Medulla oblongata (tissue), 1 donor: Measurements from ENCODE around the gene PRKCQ.
A peak's percentile ranks its signal among the peaks of the same experiment; 100 is the strongest.

ENCODE experiments used
- DNase-seq: peaks from one replicate; pipeline ENCODE4 v3.0.0-alpha.2; 2015; ENCODE audit errors: extremely low spot score

Gene PRKCQ

DNA sequence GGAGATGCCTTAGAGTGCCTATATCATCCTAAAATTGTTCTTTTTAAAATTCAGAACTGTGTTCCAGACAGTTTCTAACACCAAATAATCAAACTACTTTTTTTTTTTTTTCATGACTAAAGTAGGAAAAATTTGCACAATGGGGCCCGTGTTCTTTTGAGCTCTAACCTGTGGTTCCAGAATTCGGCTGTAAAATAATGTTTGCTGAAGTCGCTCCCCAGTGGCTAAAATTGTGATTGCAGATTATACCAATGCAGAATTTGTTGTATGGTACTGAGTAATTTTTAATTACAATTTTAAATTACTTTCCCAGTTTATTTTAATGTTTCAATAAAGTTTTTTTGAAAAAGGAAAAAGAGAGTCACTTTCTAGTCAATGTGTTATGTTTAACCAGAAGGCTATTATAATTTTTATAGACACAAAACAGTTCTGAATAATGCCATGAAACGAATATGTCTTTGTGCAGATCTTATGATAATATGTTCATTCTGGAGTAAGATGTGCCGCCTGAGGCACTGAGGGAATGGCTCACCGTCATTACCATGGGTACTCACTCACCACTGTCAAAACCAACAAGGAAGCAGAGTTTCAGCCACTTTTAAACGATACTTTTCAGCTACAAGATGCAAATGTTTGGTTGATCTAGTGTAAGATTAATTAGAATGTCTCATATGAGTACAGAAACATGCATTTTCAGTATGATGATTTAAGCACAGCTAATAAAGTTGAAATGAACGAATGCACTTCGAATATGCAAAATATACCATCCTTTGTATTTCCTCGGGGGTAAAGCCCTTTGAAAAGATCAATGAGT is 173.6 kb downstream of the PRKCQ start:
- peak; percentile 60 for DNase-seq

GRCh38 chr10:6405713-6406112 is 174.4 kb downstream of the PRKCQ start:
- DNase-seq, result no peak

DNA sequence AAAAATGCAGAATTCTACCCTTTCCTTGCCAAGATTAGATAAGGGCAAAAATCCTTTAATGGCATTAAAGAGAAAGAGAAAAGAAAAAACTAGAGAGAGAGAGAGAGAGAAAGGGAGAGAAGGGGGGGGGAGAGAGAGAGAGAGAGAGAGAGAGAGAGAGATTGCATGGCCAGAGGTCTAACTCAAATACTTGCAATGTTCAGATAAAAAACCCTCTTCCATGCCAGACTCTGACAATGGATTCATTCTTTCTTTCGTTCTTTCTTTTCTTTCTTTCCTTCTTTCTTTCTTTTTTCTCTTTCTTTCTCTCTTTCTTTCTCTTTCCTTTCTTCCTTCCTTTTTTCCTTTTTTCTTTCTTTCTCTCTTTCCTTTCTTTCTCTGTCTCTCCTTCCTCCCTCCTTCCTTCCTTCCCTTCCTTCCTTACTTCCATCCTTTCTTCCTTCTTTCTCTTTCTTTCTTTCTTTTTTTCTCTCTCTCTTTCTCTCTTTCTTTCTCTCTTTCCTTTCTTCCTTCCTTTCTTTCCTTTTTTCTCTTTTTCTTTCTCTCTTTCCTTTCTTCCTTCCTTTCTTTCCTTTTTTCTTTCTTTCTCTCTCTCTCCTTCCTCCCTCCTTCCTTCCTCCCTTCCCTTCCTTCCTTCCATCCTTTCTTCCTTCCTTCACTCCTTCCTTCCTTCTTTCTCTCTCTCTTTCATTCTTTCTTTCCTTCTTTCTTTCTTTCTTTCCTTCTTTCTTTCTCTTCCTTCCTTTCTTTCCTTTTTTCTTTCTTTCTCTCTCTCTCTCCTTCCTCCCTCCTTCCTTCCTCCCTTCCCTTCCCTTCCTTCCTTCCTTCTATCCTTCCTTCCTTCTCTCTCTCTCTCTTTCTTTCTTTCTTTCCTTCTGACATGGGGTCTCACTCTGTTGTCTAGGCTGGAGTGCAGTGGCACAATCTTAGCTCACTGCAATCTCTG is 175.7 kb downstream of the PRKCQ start:
- DNase-seq, result no peak

- no peak for DNase-seq
Observed at GRCh38 chr10:6402960-6403359, 177.1 kb downstream of the PRKCQ start.

- DNase-seq, result no peak
Observed at GRCh38 chr10:6402349-6402709, 177.7 kb downstream of the PRKCQ start.

DNA sequence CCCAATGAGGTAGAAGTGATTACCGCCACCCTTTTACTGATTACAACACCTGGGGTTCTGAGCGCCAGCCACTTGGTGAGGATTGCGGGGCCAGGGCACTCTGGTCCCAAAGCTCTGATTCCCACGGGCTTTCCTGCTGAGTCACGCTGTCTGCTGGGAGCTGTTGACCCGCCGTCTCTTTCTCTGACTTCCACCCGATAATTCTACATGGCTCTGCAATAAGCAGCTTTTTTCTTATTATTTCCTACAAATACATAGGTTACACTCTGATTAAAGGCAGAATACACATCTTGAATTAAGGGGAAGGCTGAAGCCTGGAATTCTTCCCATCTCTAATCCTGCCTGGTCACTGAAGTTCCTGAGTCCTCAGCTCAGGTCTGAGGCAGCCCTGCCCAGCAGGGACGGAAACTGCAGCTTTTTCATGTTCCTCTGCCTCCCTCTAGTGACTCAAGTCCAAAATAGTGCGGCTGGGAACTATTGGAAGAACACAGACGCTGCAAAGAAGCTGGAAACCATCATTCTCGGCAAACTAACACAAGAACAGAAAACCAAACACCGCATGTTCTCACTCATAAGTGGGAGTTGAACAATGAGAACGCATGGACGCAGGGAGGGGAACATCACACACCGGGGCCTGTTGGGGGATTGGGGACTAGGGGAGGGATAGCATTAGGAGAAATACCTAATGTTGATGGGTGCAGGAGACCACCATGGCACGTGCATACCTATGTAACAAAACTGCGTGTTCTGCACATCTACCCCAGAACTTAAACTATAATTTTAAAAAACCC is 178.3 kb downstream of the PRKCQ start:
- DNase-seq, result peak; percentile 98

DNA sequence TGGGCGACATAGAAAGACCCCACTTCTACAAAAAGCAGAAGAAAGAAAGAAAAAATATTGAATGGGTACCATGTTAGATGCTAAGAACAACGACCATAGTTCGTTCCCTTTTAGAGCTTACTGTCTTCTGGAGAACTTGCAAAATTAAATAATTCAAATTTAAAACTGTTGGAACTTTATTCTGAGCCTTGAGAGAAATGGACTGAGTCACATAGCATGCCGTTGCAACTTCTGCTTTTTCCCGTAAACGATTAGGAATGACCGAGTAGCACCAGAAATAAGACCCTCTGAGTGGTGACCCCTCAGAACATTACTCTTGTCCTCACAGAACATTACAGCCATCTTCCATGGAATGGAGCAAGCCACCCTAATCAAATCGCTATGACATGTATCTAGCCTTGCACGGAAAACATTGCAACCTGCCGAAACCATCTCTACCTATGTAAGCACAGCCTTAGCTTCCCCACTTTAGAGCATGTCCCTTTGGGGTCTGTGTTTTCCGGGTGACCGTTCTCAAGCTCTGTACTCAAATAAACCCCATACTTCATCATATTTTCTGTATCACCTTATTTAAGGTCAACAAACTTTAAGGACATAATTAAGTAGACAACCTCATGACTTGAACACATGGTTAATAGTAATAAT is 179.1 kb downstream of the PRKCQ start:
- no peak for DNase-seq

- no peak for DNase-seq
Observed at GRCh38 chr10:6400331-6400730, 179.7 kb downstream of the PRKCQ start.

DNA sequence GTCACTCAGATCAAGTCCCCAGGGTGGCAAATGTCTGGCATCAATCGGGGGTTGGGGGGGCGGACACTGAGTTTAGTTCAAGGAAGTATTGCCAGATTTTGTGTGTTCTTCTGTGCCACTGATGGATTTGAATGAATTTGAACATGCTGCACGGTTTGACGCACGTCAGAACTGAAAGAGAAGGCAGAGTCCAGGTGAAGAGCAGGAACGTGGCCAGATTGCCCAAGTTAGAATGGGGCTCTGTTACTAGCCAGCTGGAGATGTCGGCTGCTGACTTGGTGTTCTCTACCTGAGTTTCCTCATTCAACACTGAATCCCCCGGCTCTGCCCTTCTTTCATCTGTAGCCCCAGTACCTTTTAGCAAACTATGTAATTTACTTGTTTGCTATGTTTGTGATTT is 180.2 kb downstream of the PRKCQ start:
- no peak for DNase-seq

DNA sequence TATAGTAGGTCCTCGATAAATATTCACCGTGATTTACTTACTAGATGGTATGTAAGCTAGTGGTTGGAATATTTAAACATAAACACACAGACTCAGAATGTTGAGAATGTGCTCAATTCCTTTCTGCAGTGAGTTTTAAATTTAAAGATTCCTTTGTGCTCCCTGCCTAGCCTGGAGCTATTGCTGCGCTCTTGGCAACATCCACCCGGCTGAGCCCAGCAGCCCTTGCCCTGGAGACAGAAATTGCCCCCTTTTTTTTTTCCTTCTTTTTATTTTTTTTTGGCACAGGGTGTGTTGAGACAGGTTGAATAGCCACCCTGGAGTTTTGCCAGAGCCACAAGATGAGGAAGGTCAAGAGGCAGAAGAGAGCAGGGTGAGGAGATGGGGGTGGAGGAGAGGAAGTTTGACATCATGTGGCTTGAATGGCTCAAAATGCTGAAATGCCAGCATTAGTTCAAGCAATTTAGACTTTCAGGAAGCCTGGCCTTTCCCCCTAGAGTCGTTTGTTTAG is 180.8 kb downstream of the PRKCQ start:
- DNase-seq, result peak; percentile 95

DNA sequence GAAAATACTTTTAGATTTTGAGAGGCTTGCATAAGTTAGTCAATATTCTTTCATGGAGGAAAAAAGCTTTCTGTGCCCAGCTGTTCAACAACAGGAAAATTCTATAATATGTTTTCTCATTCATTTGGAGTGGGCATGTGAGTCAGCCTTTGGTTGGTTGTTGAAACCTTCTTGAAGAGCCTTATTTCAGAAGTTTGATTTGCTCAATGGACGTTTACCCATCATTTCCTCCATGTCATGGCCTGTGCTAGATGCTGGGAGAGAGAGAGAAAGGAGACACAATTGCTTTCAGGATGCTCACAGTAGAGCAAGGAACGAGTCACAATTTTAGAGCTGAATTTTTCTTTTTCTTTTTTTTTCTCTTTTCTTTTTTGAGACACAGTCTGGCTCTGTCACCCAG is 181.7 kb downstream of the PRKCQ start:
- no peak for DNase-seq

DNA sequence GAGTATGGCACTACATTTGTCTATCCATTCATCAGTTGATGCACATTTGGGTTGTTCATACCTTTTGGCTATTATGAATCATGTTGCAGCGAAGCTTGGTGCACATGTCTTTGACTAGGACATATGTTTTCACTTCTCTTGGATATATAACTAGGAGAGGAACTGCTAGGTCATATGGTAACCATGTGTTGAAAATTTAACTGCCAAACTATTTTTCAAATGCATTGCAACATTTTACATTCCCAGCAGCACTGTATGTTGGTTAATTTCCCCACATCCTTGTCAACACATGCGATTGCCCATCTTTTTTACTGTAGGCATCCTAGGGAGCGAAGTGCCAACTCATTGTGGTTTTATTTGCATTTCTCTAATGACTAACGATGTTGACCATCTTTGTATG is 183.4 kb downstream of the PRKCQ start:
- no peak for DNase-seq

- DNase-seq, result no peak
Observed at GRCh38 chr10:6396226-6396625, 183.8 kb downstream of the PRKCQ start.

GRCh38 chr10:6395606-6396005 is 184.5 kb downstream of the PRKCQ start:
- DNase-seq, result no peak

- no peak for DNase-seq
Observed at GRCh38 chr10:6394084-6394483, 186.0 kb downstream of the PRKCQ start.

DNA sequence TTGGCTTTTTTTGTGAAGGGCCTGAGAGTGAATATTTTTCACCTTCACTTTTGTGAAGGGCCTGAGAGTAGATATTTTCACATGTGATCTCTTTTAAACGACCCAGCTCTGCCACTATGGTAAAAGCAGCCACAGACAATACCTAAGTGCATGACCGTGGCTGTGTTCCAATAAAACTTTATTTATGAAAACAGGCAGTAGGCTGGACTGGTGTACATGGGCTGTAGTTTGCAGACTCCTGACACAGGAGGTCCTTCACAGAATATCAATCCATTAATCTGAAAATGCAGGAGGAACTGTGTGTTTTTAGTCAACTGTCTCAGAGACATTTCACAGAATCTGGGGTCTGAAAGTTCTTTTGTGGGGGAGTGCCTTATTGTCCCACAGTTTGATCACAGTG is 186.9 kb downstream of the PRKCQ start:
- no peak for DNase-seq

DNA sequence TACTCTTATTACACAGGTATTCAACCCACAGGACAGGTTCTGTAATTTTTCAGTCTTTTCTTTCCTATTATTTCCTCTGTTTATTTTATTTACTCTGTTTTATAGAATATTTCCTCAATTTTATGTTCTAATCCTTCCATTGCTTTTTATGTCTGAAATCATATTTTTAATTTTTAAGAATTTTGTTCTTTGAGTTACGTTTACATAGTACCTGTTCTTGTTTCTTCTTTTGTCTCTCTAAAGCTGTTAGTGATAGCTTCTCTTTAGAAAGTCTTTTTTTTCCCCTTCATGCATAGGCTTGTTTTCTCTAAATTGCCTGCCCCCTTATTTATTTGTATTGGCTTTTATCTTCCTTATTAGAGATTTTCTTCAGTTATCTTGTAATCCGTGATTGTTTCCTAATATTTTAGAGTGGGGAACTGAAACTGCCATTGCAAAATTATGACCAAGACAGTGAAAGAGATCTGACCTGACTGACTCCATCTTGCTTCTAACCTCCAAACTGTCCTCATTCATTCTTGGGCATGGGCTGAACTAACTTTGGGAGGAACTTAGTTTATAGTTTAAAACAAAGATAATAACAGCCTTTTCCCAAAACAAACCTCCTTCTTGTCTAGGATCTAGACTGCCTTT is 189.7 kb downstream of the PRKCQ start:
- DNase-seq, result no peak

- no peak for DNase-seq
Observed at GRCh38 chr10:6388261-6388893, 191.7 kb downstream of the PRKCQ start.

DNA sequence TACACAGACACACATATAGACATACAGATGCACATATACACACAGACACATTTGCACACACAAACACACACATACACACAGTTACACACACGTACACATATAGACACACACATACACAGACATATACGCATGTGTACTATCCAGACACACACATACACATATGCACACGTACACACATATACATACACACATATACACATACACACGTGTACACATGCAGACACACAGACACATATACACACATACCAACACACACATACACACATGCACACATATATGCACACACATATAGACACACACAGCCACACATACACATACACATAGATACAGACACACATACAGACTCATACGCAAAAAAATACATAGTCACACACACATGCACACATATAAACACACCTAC is 193.1 kb downstream of the PRKCQ start:
- DNase-seq, result no peak

DNA sequence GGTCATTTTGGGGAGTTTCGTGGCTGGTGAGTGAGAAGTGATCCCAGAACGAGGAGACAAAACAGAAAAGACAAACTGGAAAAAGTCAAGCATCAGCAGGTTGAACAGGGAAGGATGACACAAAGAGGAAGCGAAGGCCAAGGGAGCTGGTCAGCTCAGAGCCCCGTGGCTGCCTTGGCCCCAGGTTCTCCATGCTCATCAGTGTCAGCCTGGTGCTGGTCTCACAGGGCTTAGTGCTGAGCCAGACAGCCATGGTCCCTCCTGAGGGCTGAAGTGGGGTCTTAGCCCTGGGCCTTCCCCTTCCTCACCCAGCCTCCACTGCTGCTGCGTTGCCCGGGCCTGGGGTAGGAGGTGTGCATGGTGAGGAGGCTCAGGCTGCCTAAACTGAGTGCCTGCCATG is 193.7 kb downstream of the PRKCQ start:
- DNase-seq, result peak; percentile 71
